Measurements from ENCODE around the gene TNIP2.

TNIP2 gene

GRCh38 chr4:2795893-2796848, 40.0 kb upstream of the TNIP2 start:
- no peak for TF ChIP-seq CTCF (IDR thresholded peaks at IDR 0.05; ENCODE audit: low read depth, low read length)

GRCh38 chr4:2795300-2795892, 39.3 kb upstream of the TNIP2 start:
- DNase-seq (ENCODE audit: extremely low read depth, low read depth), result no peak
- no peak for TF ChIP-seq CTCF (IDR thresholded peaks at IDR 0.05; ENCODE audit: low read depth, low read length)

More at GRCh38 chr4:2795893-2796848, 40.0 kb upstream of the TNIP2 start:
- DNase-seq (ENCODE audit: extremely low read depth, low read depth), result no peak

GRCh38 chr4:2794486-2795299, 38.6 kb upstream of the TNIP2 start:
- DNase-seq (ENCODE audit: extremely low read depth, low read depth), result no peak
- no peak for TF ChIP-seq CTCF (IDR thresholded peaks at IDR 0.05; ENCODE audit: low read depth, low read length)

GRCh38 chr4:2793586-2794485, 37.7 kb upstream of the TNIP2 start:
- DNase-seq (ENCODE audit: extremely low read depth, low read depth), result no peak

GRCh38 chr4:2792711-2793585, 36.8 kb upstream of the TNIP2 start, which contains the start of gene SH3BP2:
SH3BP2 (plus strand) TSS chr4:2793085; CDS start chr4:2820618, 27,533 bp downstream.
- DNase-seq (ENCODE audit: extremely low read depth, low read depth), result no peak

More at GRCh38 chr4:2793586-2794485, 37.7 kb upstream of the TNIP2 start:
- no peak for TF ChIP-seq CTCF (IDR thresholded peaks at IDR 0.05; ENCODE audit: low read depth, low read length)

More at GRCh38 chr4:2792711-2793585, 36.8 kb upstream of the TNIP2 start, which contains the start of gene SH3BP2:
- TF ChIP-seq CTCF (IDR thresholded peaks at IDR 0.05; ENCODE audit: low read depth, low read length), result no peak

All from AG09319 (cell line).